GM21526 (cell line): ENCODE measurements around the gene SLBP.
"Not testable (repeated sequence)": the region's sequence is repeated elsewhere in the genome, so short reads cannot be mapped to it uniquely, and the experiment has no call there.

Experiments
- ATAC-seq: cut with Tn5 transposase; IDR thresholded peaks from one replicate; pipeline ENCODE4 v1.9.1; 2021; ENCODE audit warnings: moderate library complexity; ENCODE audit not compliant: unreplicated experiment, low FRiP score

The SLBP gene

GRCh38 chr4:1714303-1715001 is 2.3 kb upstream of the SLBP start:
- no peak for ATAC-seq

GRCh38 chr4:1713003-1713851 is 1.1 kb upstream of the SLBP start:
- no peak for ATAC-seq

GRCh38 chr4:1711571-1712215 is 426 bp downstream of the SLBP start:
- peak; percentile 1 for ATAC-seq

DNA sequence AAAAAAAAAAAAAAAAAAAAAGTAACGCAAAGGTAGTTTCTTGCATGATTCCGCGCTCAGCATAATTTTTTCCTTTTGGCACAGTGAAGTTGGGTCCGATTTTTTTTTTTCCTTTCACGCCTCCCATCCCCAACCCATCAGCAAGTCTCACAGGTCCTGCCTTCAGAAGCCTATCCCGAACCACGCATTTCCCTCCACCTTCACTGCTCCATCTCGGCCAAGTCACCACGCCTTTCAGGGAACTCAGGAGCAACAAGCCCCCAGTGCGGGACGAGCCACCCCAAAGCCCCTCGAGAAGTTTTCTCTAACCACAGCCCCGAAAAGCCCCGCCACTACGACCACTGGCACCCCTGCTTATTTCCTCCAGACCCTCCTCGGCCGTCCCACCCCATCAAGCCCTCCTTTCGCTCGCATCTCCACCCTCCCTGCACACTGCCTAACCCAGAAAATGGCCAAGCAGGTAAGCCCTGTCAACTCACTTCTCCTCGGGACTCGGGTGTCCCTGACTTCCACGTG is 1.0 kb downstream of the SLBP start:
- no peak for ATAC-seq

GRCh38 chr4:1708581-1708980 is 3.5 kb downstream of the SLBP start:
- ATAC-seq = no peak

DNA sequence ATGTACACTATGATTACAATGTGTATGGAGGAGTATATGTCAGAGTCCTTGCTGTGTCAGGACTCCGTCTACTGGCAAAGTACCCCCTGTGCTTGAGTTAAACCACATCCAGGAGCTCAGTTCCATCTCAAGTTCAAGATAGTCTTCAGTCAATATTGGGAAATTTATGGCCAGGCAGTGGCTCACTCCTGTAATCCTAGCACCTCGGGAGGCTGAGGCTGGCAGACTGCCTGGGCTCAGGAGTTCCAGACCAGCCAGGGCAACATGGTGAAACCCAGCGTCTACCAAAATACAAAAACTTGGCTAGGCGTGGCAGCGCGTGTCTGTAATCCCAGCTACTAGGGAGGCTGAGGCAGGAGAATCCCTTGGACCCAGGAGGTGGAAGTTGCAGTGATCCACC is 5.8 kb downstream of the SLBP start:
- no peak for ATAC-seq

GRCh38 chr4:1705732-1706131 is 6.4 kb downstream of the SLBP start:
- no peak for ATAC-seq

DNA sequence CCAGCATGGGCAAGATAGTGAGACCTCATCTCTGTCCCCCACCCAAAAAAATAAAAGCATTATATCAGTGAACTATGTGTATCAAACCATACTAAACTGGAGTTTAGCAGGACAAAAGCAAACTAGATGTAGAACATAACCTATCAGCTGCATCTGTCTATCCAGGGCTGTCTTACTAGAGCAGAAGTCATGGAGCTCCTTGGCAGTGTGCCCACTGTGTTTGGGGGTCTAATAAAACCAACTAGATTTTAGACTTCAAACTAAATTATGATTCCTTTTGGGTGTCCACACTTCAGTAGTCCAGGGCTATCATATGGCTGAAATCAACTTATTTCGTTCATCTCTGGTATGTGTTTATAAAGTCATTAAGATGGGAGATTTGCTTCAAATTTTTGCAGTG is 8.3 kb downstream of the SLBP start:
- no peak for ATAC-seq

DNA sequence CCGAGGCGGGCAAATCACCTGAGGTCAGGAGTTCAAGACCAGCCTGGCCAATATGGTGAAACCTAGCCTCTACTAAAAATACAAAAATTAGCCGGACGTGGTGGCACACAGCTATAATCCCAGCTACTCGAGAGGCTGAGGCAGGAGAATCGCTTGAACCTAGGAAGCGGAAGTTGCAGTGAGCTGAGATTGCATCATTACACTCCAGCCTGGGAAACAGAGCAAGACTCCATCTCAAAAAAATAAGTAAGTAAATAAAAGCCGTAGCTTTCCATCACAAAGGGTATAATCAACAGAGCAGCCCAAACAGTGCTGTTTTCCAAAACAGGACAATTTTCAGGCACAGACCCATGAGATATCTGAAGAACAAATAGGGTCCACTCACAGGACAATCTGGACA is 10.4 kb downstream of the SLBP start:
- ATAC-seq = not testable (repeated sequence)

DNA sequence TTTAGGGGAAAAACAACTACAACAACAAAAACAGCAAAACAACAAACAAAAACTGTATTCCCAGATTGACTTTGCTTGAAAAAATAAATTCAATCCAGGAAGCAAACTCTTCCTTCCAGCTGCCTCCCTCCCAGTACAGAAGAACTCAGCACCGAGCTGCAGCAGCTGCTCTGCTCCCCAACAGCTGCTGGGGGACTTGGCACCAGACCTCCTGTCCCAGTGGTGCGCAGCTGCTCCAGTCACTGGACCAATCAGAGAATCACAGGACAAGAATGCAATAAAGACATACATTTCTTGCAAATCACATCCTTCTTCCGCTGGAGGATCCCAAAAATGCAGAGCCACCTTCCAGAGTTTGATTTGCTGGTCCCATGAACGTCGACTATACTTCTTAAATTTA is 16.2 kb downstream of the SLBP start:
- no peak for ATAC-seq

DNA sequence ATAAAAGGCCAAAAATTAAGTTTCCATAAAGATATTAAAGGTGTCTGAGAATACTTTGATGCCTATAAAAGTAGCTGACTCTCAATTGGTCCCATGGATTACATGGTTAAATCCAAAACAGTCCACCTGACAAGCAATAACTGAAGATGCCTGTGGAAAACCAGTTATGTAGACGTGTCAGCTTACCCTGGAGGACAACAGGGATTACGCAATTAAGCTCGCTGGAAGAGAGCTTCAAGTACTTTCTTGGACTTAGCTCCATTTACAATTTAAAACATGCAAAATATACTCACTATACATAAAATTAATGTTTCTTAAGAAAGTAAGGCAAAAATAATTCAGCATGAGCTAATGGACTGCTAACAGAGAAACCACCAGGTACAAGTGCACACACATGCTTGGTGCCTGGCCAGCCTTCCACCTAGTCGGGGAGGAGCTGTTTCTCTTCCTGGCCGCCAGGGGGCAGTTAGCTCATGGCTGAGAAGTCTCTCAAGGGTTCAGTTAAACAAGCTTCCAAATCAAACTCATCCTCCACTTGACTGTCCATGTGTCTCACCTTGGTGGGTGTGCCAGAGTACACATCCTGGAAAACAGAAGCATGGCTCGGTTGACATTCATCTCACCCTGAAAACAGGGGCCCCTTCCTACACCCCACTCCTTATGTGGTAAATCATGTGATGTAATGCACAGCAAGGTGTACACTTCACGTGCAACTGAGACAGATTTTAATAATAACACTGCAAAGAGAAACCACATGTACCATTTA is 18.8 kb downstream of the SLBP start:
- ATAC-seq = no peak

- ATAC-seq = no peak
Observed at GRCh38 chr4:1691737-1692373, 20.3 kb downstream of the SLBP start.

- no peak for ATAC-seq
Observed at GRCh38 chr4:1690698-1691097, 21.4 kb downstream of the SLBP start.

GRCh38 chr4:1686440-1687036 is 25.6 kb downstream of the SLBP start:
- ATAC-seq = no peak

DNA sequence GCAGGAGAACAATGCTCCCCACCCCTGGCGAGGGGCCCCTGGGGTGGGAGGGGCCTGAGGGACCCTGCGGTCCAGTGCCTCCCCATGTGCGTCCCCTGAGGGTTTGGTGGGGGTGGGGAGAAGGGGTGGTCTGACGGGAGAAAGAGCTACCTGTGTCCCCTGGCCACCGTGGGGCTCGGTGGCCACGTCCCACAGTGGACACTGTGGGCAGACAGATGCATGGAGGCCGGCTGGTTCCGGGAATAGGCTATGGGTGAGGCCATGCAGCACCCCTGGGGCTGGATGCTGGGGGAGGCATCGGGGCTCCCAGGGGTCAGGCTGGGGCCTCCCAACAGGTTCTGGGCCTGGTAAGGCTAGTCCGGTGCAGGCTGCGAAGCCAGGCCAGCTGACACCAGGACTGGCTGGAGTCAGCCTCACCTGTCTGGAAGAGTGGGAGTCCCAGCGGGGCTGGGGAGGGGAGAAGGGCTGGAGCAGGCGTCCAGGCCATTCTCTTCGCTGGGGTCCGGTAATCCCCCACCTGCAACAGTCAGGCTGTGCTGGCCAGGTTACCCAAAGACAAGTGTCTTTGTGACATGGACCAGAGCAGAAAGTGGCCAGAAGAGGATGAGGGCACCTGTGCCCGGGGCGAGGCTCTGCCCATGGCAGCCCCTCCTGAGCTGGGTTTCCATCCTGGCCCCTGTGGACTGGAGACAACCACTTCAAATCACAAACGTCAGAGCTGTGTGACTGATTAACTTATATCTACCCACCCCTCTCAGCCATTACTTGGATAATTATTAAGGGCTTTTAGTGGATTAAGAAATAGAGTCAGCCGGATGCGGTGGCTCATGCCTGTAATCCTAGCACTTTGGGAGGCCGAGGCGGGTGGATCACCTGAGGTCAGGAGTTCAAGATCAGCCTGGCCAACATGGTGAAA is 26.6 kb downstream of the SLBP start:
- ATAC-seq = no peak

- peak; percentile 14 for ATAC-seq
Observed at GRCh38 chr4:1684506-1685234, 27.4 kb downstream of the SLBP start.

DNA sequence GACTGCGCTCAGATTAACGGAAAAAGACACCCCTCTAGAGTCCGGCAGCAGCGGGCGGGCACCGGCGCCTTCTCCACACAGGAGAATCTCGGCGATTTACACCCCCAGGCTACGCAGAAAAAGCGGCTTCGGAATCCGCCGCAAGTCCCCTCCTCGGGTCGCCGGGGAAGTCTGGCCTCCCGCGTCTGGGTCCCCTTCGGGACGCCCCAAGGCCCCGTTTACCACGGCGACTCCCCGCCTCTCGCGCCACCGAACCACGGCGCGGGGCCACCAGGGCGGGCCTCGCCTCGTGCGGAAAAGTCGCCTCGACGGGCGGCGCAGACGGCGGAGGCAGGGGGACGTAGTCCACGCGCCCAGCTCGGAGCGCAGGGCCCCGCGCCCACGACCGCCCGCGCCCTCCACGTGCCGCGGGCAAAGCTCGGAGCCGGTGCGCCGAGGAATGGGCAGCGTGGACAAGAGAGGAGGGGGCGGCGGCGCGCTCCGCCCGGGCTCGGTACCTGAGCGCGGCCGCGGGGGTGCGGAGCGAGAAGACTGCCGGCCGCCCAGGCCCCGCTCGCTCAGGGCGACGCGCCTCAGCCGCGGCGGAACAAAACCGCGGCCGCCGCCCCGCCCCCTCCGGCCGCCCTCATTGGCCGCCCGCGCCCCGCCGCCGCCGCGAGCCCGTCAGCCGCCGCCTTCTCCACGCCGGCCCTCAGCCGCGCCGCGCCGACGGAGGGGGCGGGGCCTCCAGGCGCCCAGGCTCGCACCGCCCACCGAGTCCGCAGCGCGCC is 28.2 kb downstream of the SLBP start, which contains the start of gene FAM53A:
TSS of gene FAM53A (minus strand) at position 578 of the 770 bp plus-strand sequence. CDS start 15,572 bp downstream, outside the sequence.
- peak; percentile 77 for ATAC-seq
